CD4-positive, alpha-beta T cell treated with Interleukin-2 at 100 ng/mL for 4 hours (primary cell): ENCODE results near the gene EML1.
A peak's percentile ranks its signal among the peaks of the same experiment; 100 is the strongest.
"Not testable (repeated sequence)": the region's sequence is repeated elsewhere in the genome, so short reads cannot be mapped to it uniquely, and the experiment has no call there.

Source experiments
- DNase-seq: peaks from one replicate; pipeline ENCODE4 v3.0.0-alpha.2; 2020; ENCODE audit warnings: low spot score

Gene EML1

GRCh38 chr14:99938896-99939295 is 145.7 kb downstream of the EML1 start:
- DNase-seq: no peak

- DNase-seq: no peak
Observed at GRCh38 chr14:99939421-99939820, 146.2 kb downstream of the EML1 start.

- DNase-seq: no peak
Observed at GRCh38 chr14:99940064-99940463, 146.9 kb downstream of the EML1 start.

- DNase-seq: no peak
Observed at GRCh38 chr14:99941211-99941610, 148.0 kb downstream of the EML1 start.

DNA sequence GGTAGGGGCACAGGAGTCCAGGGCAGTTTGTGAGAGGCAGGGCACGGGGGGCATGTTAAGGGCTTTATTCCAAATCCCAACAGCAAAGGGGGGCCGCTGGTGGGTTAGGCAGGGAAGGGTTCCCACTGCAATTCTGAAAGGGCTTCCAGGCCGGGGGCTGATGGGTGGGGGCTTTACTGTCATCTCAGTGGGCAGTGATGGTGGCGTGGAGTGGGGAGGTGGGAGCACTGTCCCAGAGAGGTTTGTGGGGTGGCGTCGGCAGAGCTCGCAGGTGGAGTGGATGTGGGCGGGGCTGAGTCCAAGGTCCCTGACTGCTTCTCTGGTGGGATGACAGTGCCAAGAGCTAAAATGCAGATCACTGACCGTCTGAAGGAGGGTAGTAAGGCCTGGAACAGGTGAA is 150.4 kb downstream of the EML1 start:
- no peak for DNase-seq

DNA sequence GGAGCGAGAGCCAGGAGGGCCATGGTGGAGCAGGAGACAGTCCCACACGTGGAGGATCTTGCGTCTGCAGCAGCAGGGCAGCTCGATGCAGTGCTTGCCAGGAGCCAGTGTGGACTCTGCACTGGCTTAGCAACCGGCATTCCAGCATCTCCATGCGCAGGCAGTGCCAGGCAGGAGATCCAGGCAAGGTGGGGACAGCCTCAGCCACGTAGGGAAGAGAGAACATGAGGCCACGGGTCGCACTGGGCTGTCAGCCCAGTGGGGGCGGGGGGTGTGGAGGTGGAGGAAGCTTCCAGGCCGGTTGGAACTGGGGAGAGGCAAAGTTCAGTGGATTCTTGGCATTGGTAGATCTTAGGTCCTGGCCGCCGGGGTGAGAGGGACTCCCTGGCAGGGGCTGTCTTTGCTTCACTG is 151.0 kb downstream of the EML1 start:
- DNase-seq: no peak

GRCh38 chr14:99945732-99946651 is 152.8 kb downstream of the EML1 start:
- peak; percentile 6 for DNase-seq

GRCh38 chr14:99946652-99947489 is 153.7 kb downstream of the EML1 start:
- peak; percentile 44 for DNase-seq

DNA sequence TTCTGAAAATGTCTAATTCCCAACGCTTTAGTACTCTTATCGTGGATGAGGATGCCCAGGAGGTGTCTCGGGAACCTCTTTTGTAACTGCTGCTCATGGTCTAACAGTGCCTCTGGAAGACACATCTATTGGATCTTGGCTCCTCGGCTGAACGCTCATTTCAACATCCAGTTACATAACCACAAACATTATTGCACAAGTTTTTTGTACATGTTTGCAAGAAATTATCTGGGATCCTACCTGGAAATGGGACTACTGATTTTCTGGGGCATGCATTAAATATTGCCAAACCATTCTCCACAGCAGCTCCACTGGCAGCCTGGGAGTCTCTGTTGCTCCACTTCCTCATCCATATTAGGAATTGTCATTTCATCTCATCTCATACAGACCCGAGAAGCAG is 154.5 kb downstream of the EML1 start:
- no peak for DNase-seq

- not testable (repeated sequence) for DNase-seq
Observed at GRCh38 chr14:99949011-99949732, 156.0 kb downstream of the EML1 start.

DNA sequence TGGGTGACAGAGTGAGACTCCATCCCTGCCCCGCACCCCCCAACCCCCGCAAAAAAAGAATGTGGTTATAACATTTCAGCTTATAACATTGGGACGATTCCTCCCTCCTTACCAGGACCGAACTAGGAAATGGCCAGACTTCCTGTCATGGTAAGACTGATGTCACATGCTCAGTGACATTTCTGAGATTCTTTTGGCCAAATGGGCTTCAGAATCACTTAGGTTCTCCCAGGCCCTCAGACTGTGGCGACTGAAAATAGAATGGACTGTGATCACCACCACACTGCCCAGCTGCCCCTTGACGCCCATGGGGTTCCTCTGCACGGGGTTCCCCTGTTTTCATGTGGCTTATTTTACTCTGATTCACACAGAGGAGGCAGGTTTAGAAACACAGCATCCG is 157.0 kb downstream of the EML1 start:
- DNase-seq: no peak

GRCh38 chr14:99951085-99951484 is 157.9 kb downstream of the EML1 start:
- no peak for DNase-seq

- no peak for DNase-seq
Observed at GRCh38 chr14:99952039-99952438, 158.8 kb downstream of the EML1 start.

- DNase-seq: no peak
Observed at GRCh38 chr14:99952453-99952852, 159.2 kb downstream of the EML1 start.

DNA sequence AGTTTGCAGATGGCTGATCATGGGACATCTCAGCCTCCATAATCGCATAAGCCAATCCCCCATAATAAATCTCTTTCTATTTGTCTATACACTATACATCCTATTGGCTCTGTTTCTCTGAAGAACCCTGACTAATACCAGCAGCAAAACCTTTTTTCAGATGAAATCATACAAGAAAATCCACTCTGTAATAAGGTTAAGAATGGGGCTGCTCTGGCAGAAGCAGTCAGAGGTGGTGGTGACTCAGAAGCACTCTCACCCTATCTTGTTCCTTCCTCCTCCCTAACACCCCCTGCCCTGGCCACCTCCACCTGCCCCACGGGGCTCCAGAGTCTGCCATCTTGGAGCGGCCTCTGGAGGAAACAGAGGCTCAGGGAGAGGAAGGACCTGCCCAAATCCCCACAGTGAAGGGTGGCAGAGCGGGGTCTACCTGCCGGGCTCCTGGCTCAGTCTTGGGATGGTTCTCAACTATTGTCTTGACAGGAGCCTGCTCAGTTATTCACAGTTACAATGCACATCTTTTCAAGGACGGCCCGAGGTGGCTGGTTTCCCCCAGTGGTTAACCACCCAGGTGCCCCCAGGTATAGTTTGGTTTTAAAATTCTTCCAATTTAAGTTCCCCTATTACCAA is 162.7 kb downstream of the EML1 start:
- no peak for DNase-seq

- DNase-seq: no peak
Observed at GRCh38 chr14:99958380-99958779, 165.2 kb downstream of the EML1 start.

DNA sequence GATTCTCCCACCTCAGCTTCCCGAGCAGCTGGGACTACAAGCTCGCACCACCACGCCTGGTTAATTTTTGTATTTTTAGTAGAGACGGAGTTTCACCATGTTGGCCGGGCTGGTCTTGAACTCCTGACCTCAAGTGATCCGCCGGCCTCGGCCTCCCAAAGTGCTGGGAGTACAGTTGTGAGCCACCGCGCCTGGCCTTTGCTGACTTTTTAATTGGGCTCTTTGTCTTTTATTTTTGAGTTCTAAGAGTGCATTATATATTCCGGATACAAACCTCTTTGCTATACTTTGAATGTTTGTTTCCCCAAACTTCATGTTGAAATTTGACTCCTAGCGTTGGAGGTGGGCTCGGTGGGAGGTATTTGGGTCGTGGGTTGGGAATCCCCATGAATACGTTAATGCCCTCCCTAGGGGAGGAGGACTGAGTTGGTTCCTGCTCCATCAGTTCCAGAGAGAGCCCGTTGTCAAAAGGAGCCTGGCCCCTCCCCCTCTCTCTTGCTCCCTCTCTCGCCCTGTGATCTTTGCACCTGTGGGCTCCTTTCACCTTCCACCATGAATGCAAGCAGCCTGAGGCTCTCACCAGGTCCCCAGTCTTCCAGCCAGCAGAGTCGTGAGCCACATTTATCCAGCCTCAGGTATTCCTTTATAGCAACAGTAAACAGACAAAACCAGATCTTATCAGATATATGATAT is 168.8 kb downstream of the EML1 start:
- no peak for DNase-seq

- DNase-seq: no peak
Observed at GRCh38 chr14:99964979-99965378, 171.8 kb downstream of the EML1 start.

- no peak for DNase-seq
Observed at GRCh38 chr14:99966037-99966835, 173.0 kb downstream of the EML1 start.

GRCh38 chr14:99966912-99967311 is 173.7 kb downstream of the EML1 start:
- no peak for DNase-seq
